Sigmoid colon (tissue), 4 donors: ENCODE data around the gene ZSCAN18.

ENCODE experiments used
- EP300 ChIP-seq, 4 donors: sonication (generic); formaldehyde crosslinking; IDR thresholded peaks; one replicate each; pipeline ENCODE4 v1.6.1; 2017; ENCODE audit warnings: antibody characterized with exemption in 4 of 4
- POLR2A ChIP-seq, 2 donors: fragments of 450-650 bp; IDR thresholded peaks; one replicate each; pipeline ENCODE4 v1.6.1; 2016; ENCODE audit warnings: antibody characterized with exemption in 2 of 2, mild to moderate bottlenecking in 2 of 2, moderate library complexity in 2 of 2
- TF ChIP-seq, protein P1 (sequence below), 4 experiments: fragments of 450-650 bp in 3 of 4; fragments of 200-600 bp in 1 of 4; IDR thresholded peaks; one replicate each; pipeline ENCODE4 v1.5.1; 2016 to 2019; ENCODE audit warnings: antibody characterized with exemption in 4 of 4, mild to moderate bottlenecking in 3 of 4, moderate library complexity in 2 of 4

DNA sequence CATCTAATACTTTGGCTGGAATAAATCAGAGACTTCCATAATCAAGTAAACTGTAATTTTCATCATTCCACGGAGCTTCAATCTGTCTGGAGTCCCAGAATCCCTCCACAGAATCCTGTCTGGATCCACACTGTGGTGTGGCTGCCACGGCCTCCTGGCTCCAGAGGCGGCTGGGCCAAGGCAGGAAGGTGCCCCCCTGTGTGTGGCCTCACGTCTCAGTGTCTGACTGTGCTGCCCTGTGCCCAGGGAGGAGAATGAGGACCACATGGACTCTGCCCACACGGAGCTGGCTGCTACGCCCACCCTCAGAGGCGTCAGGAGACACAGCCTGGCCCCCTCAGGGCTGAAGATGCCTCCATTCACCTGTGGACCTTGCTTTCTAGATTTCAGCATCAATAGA lies 51.2 kb downstream of the ZSCAN18 start:
- TF ChIP-seq, protein P1, sequence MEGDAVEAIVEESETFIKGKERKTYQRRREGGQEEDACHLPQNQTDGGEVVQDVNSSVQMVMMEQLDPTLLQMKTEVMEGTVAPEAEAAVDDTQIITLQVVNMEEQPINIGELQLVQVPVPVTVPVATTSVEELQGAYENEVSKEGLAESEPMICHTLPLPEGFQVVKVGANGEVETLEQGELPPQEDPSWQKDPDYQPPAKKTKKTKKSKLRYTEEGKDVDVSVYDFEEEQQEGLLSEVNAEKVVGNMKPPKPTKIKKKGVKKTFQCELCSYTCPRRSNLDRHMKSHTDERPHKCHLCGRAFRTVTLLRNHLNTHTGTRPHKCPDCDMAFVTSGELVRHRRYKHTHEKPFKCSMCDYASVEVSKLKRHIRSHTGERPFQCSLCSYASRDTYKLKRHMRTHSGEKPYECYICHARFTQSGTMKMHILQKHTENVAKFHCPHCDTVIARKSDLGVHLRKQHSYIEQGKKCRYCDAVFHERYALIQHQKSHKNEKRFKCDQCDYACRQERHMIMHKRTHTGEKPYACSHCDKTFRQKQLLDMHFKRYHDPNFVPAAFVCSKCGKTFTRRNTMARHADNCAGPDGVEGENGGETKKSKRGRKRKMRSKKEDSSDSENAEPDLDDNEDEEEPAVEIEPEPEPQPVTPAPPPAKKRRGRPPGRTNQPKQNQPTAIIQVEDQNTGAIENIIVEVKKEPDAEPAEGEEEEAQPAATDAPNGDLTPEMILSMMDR (IDR thresholded peaks at IDR 0.05): no peak
- TF ChIP-seq EP300 (IDR thresholded peaks at IDR 0.05): no peak
- TF ChIP-seq POLR2A (IDR thresholded peaks at IDR 0.05): no peak
